ENCODE results near the gene MYT1.

DNA sequence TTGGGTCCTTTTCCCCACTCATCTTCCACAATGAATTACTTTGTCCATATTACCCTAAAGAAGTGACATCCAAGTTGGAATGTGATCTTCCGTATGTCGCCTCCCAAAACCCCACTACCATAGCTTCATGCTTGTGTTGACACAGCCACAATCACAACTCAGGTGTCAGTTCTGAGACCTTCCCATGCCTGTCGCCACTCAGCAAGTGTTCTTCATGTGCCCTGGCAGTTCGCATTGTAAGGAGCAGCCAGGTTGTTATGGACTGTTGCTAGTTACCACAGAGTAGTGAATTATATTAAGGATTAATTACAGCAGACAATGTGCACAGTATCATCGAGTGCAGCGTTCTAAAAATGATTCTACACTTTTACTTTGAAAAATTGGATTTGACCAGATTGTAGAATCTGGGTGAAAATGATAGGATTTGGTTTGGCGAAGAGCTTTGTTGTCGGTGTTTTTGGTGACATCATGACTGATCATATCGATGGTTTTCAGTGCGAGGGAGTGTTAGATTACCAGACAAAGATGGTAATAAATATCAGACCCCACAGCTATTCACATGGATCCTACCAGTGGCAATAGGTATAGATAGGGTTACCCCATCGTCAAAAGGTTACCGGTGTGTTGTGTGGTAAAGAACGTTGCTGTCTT, 93.0 kb downstream of the MYT1 start:
- TF ChIP-seq EZH2phosphoT487 (IDR thresholded peaks at IDR 0.05; ENCODE audit: low read depth, severe bottlenecking, unreplicated experiment) (no peak), EZH2 (IDR thresholded peaks at IDR 0.05; ENCODE audit: borderline replicate concordance) (no peak)
- TF ChIP-seq, protein P1, sequence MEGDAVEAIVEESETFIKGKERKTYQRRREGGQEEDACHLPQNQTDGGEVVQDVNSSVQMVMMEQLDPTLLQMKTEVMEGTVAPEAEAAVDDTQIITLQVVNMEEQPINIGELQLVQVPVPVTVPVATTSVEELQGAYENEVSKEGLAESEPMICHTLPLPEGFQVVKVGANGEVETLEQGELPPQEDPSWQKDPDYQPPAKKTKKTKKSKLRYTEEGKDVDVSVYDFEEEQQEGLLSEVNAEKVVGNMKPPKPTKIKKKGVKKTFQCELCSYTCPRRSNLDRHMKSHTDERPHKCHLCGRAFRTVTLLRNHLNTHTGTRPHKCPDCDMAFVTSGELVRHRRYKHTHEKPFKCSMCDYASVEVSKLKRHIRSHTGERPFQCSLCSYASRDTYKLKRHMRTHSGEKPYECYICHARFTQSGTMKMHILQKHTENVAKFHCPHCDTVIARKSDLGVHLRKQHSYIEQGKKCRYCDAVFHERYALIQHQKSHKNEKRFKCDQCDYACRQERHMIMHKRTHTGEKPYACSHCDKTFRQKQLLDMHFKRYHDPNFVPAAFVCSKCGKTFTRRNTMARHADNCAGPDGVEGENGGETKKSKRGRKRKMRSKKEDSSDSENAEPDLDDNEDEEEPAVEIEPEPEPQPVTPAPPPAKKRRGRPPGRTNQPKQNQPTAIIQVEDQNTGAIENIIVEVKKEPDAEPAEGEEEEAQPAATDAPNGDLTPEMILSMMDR (IDR thresholded peaks at IDR 0.05; ENCODE audit: poor library complexity), result no peak

Data from hepatocyte (in vitro differentiated cells).